GM19463 (cell line): ENCODE measurements around the gene EEF2.

Experiments used
- ATAC-seq: cut with Tn5 transposase; IDR thresholded peaks from one replicate; pipeline ENCODE4 v1.9.1; 2021; ENCODE audit warnings: mild to moderate bottlenecking, moderate library complexity; ENCODE audit not compliant: unreplicated experiment

EEF2 gene

GRCh38 chr19:3984908-3985642, at the start of gene EEF2:
EEF2 (minus strand) TSS chr19:3985463; CDS start chr19:3985380, 83 bp downstream.
- no peak for ATAC-seq

- ATAC-seq: no peak
These were observed 49.1 kb upstream of the EEF2 start for GRCh38 chr19:4034048-4035017.

GRCh38 chr19:4033028-4033956, 48.0 kb upstream of the EEF2 start:
- ATAC-seq: no peak

GRCh38 chr19:4032436-4032835, 47.2 kb upstream of the EEF2 start:
- ATAC-seq: no peak

GRCh38 chr19:4031420-4031819, 46.2 kb upstream of the EEF2 start:
- no peak for ATAC-seq

- ATAC-seq: no peak
These were observed 45.7 kb upstream of the EEF2 start for GRCh38 chr19:4030981-4031380.

- ATAC-seq: no peak
These were observed 45.3 kb upstream of the EEF2 start for GRCh38 chr19:4030552-4030951.

- no peak for ATAC-seq
These were observed 44.0 kb upstream of the EEF2 start for GRCh38 chr19:4029247-4029614.

GRCh38 chr19:4028334-4029246, 43.3 kb upstream of the EEF2 start:
- ATAC-seq: no peak

GRCh38 chr19:4027146-4027545, 41.9 kb upstream of the EEF2 start:
- ATAC-seq: no peak

GRCh38 chr19:4025317-4025716, 40.1 kb upstream of the EEF2 start:
- no peak for ATAC-seq

- ATAC-seq: no peak
These were observed 38.5 kb upstream of the EEF2 start for GRCh38 chr19:4023600-4024398.

- no peak for ATAC-seq
These were observed 34.3 kb upstream of the EEF2 start for GRCh38 chr19:4019578-4019977.

GRCh38 chr19:4018775-4019504, 33.7 kb upstream of the EEF2 start:
- no peak for ATAC-seq

- ATAC-seq: no peak
These were observed 32.9 kb upstream of the EEF2 start for GRCh38 chr19:4018140-4018613.

GRCh38 chr19:4016903-4017638, 31.8 kb upstream of the EEF2 start:
- ATAC-seq: no peak

GRCh38 chr19:4016486-4016885, 31.2 kb upstream of the EEF2 start:
- ATAC-seq: no peak
